Thymus (tissue), 11 donors: ENCODE data around the gene ZNF488. TPM values are rescaled to one million over a fixed set of nuclear protein-coding genes. Genes with fewer than 3 reads are reported as not detected.

Experiments
- DNase-seq, 9 donors: peaks; one replicate each; pipeline ENCODE4 v3.0.0-alpha.2; 2013; ENCODE audit warnings: low spot score in 9 of 9, low read depth in 6 of 9, missing footprints in 1 of 9
- H3K27ac ChIP-seq, 2 donors: one replicate each; pipeline ENCODE4 v1.5.1; 2013; ENCODE audit warnings: control low read depth in 1 of 2, low read depth in 1 of 2, low read length in 1 of 2, mild to moderate bottlenecking in 1 of 2, moderate library complexity in 1 of 2
- H3K27me3 ChIP-seq, 2 donors: one replicate each; pipeline ENCODE4 v1.5.1; 2013; ENCODE audit warnings: low read length in 1 of 2; ENCODE audit not compliant: control insufficient read depth in 2 of 2, insufficient read depth in 1 of 2
- H3K36me3 ChIP-seq, 2 donors: one replicate each; pipeline ENCODE4 v1.5.1; 2013; ENCODE audit warnings: low read length in 1 of 2, mild to moderate bottlenecking in 1 of 2, moderate library complexity in 1 of 2; ENCODE audit not compliant: control insufficient read depth in 2 of 2, insufficient read depth in 2 of 2
- H3K4me1 ChIP-seq, 2 donors: one replicate each; pipeline ENCODE4 v1.5.1; 2013; ENCODE audit warnings: low read length in 2 of 2; ENCODE audit not compliant: control insufficient read depth in 2 of 2, insufficient read depth in 2 of 2
- H3K4me3 ChIP-seq, 2 donors: one replicate each; pipeline ENCODE4 v1.5.1; 2013; ENCODE audit warnings: low read length in 2 of 2, control low read depth in 1 of 2, mild to moderate bottlenecking in 1 of 2
- H3K9me3 ChIP-seq, 2 donors: one replicate each; pipeline ENCODE4 v1.5.1; 2013; ENCODE audit warnings: low read length in 1 of 2, mild to moderate bottlenecking in 1 of 2; ENCODE audit not compliant: control insufficient read depth in 2 of 2, insufficient read depth in 1 of 2
- WGBS: extraction: QIAGEN DNeasy Blood & Tissue Kit; methylation state at CpG from one replicate; pipeline ENCODE4 v1.1.7; 2013; 5-methylcytosine and 5-hydroxymethylcytosine counted together
- polyA plus RNA-seq: library from polyadenylated mRNA; stranded (reverse); fragments of 200-250 nt; gene quantifications from one replicate; pipeline ENCODE4 v1.2.3, GENCODE V29; 2013
- total RNA-seq: library from RNA; stranded (reverse); fragments of 120-200 nt; gene quantifications from one replicate; pipeline ENCODE4 v1.2.4, GENCODE V29; 2013
- donor health status: healthy.

Gene ZNF488
- total and polyA plus RNA-seq, 2 donors: 0.23 to 0.24 TPM

DNA sequence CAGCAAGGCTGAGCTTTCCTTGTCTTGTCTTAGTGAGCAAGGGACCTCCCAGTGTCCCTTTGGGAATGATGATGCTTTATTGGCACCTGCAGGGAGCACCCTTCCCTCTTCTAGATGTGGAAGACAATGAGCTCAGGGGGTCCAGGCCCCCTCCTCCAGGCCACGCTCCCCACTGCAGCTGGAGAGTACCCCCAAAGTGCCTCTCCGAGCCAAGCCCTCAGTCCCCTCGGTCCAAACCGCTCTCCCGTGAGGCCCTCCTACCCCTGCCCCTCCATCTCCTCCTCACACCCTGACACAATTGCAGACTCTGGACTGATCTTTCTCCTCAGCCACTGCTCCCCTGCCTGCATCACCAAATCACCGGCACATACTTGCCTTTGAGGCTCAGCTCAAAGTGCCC is 19.2 kb downstream of the ZNF488 start:
- Histone ChIP-seq H3K27ac (no peak overlapping the region), H3K27me3 (no peaks in the 10 kb centered on the region), H3K4me3 (no peak overlapping the region), H3K4me1 (no peaks in the 10 kb centered on the region), H3K36me3 (no peaks in the 10 kb centered on the region), H3K9me3 (no peaks in the 10 kb centered on the region)
- DNase-seq: no peak
- WGBS: 95% methylated on average over 6 of the region's 6 CpGs

DNA sequence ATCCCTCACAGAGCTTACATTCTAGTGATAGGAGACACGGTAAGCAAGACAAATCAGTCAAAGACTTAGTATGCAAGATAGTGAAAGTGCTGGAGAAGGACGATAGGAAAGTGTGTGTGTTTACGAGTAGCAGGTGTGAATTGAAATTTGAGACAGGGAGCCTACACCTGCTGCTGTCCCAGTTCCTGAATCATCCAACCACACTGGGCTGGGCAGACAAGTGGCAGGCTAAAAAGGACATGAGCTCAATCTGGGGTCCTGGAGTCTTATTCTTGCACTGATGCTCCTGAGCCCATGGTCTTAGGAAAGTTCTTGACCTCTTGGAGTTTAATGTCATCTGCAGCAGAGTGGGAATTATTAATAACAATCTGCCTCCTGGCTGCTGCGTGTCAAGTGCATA is 19.7 kb downstream of the ZNF488 start:
- Histone ChIP-seq H3K27ac (no peak overlapping the region), H3K9me3 (no peaks in the 10 kb centered on the region), H3K4me3 (no peak overlapping the region), H3K27me3 (no peaks in the 10 kb centered on the region), H3K36me3 (no peaks in the 10 kb centered on the region), H3K4me1 (no peaks in the 10 kb centered on the region)
- DNase-seq: no peak
- 91% methylated on average over 4 of the region's 4 CpGs for WGBS

- H3K36me3 ChIP-seq: no peaks in the 10 kb centered on the region
- WGBS: 96% methylated on average over 3 of the region's 3 CpGs
- no peak for DNase-seq
Measured at GRCh38 chr10:47363781-47364180, 20.3 kb downstream of the ZNF488 start.

DNA sequence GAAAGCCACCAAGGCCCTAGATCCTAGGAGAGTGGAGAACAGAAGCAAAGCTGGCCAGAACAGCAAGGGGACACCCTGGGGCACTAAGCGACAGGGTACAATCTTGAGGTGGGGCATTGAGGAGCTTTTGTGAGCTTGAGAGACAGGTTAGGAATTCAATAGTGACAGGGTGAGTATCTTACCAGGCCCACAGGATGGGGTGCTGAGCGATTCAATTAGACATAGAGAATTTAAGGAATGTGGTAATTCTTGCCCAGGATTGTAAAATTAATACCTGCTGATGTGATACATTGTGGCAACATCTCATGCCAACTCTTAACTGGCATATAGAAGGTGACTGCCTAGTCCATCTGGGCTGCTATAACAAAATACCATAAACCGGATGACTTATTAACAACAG is 21.9 kb downstream of the ZNF488 start:
- no peak overlapping the region for H3K27ac ChIP-seq
- no peak overlapping the region for H3K4me3 ChIP-seq
- H3K36me3 ChIP-seq: no peaks in the 10 kb centered on the region
- no peaks in the 10 kb centered on the region for H3K4me1 ChIP-seq
- DNase-seq: no peak
- WGBS: 98% methylated on average over 3 of the region's 3 CpGs
- H3K27me3 ChIP-seq: no peaks in the 10 kb centered on the region
- no peaks in the 10 kb centered on the region for H3K9me3 ChIP-seq

More at GRCh38 chr10:47363781-47364180, 20.3 kb downstream of the ZNF488 start:
- H3K27ac ChIP-seq: no peak overlapping the region
- no peak overlapping the region for H3K4me3 ChIP-seq
- no peaks in the 10 kb centered on the region for H3K4me1 ChIP-seq
- no peaks in the 10 kb centered on the region for H3K27me3 ChIP-seq
- H3K9me3 ChIP-seq: no peaks in the 10 kb centered on the region

DNA sequence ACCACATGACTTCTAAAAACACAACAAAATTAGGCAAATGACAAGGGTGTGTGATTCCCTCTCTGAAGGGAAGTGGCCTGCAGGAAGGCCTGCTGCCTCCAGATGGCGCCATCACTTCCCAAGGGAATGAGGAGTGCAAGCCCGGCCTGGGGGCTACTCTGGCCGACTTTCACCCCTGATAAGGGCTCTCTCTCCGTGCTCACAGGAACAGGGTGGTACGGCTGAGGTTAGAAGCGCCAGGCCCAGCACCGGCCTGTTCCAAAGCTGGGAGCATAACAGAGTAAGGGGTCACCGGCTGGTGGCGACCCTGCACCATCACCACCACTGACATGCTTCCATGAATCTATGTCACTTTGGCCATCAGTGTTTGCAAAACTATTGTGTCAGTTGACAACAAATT is 22.8 kb downstream of the ZNF488 start:
- DNase-seq: peak in 3 of 9 donors; percentile 36 to 56 (median 49)
- no peaks in the 10 kb centered on the region for H3K36me3 ChIP-seq
- H3K4me3 ChIP-seq: no peak overlapping the region
- no peak overlapping the region for H3K27ac ChIP-seq
- H3K4me1 ChIP-seq: no peaks in the 10 kb centered on the region
- H3K27me3 ChIP-seq: no peaks in the 10 kb centered on the region
- 62% methylated on average over 9 of the region's 9 CpGs for whole genome bisulfite sequencing
- H3K9me3 ChIP-seq: no peaks in the 10 kb centered on the region

GRCh38 chr10:47360419-47361040 is 23.6 kb downstream of the ZNF488 start:
- Histone ChIP-seq H3K36me3 (no peaks in the 10 kb centered on the region), H3K9me3 (no peaks in the 10 kb centered on the region), H3K27me3 (no peaks in the 10 kb centered on the region), H3K4me1 (no peaks in the 10 kb centered on the region), H3K27ac (no peak overlapping the region), H3K4me3 (no peak overlapping the region)
- 91% methylated on average over 14 of the region's 14 CpGs for WGBS
- DNase-seq: peak in 1 of 9 donors; percentile 38

DNA sequence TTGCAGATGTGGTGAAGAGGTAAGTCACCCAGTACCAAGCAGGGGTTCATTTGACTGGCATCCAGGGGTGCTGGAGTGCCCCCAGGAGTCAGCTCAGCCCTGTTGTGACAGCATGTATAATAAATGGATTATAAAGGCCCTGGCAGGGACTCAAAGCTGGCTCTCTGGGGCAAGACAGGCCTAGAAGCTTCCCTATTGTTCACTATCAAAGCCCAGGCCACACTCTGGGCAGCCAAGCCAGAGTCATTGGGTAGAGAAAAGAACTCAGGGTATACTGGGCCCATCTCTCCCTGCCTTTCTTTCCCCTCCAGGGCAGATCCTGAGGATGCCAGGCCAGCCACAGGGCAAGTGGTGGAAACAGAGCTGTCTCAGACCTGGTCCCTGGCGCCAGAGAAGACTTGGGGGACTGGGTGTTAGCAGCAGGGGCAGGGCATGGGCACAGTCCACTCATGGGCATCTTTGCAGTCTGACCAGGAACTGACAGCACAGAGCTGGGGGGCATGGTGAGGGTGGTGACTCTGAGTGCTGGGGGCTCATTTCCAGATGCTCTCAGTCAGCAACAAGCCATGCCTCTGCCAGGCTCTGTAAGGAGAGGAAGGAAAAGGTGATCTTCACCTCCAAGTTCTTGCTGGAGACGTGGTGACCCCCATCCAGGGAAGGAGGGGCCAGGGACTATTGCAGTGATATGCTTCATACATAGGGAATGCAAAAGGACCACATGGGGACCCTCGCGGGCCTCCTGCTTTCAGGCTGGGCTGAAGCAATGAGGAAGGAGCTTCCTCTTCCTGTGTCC is 24.3 kb downstream of the ZNF488 start:
- 84% methylated on average over 4 of the region's 4 CpGs for WGBS

GRCh38 chr10:47359101-47359500 is 25.0 kb downstream of the ZNF488 start:
- WGBS: 97% methylated on average over 2 of the region's 2 CpGs
- Histone ChIP-seq H3K27ac (no peak overlapping the region), H3K4me3 (no peak overlapping the region), H3K9me3 (no peaks in the 10 kb centered on the region), H3K36me3 (no peaks in the 10 kb centered on the region), H3K4me1 (no peaks in the 10 kb centered on the region), H3K27me3 (no peaks in the 10 kb centered on the region)
- DNase-seq: no peak

More for the DNA sequence above, 24.3 kb downstream of the ZNF488 start:
- no peaks in the 10 kb centered on the region for H3K36me3 ChIP-seq
- no peak overlapping the region for H3K4me3 ChIP-seq
- no peak for DNase-seq
- no peaks in the 10 kb centered on the region for H3K4me1 ChIP-seq
- no peaks in the 10 kb centered on the region for H3K27me3 ChIP-seq
- no peaks in the 10 kb centered on the region for H3K9me3 ChIP-seq
- H3K27ac ChIP-seq: no peak overlapping the region

DNA sequence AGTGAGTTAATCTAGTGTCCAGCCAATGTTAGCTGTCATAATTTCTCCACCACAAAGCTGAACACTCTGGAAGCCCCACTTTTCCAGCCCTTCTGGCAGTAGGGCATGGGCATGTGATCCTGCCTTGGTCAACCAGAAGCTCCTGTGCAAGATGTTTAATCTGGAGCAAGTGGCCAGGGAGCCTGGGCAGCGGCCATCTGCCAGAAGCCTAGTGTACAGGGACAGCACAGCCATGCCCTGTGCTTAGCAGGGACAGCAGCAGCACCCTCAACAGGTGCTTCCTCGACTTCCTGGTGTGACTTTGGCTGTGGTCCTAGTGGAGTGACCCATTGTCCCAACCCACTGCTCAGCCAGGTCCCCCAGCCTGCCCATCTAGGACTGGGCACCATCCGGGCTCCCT is 25.6 kb downstream of the ZNF488 start:
- no peaks in the 10 kb centered on the region for H3K4me1 ChIP-seq
- H3K27ac ChIP-seq: no peak overlapping the region
- no peaks in the 10 kb centered on the region for H3K36me3 ChIP-seq
- no peaks in the 10 kb centered on the region for H3K9me3 ChIP-seq
- H3K4me3 ChIP-seq: no peak overlapping the region
- no peaks in the 10 kb centered on the region for H3K27me3 ChIP-seq
- 93% methylated on average over 3 of the region's 3 CpGs for WGBS
- DNase-seq: no peak
